Neural crest cell (in vitro differentiated cells): ENCODE results near the gene GIPR. TPM values are rescaled to one million over a fixed set of nuclear protein-coding genes. Genes with fewer than 3 reads are reported as not detected.

Experiments used
- DNase-seq: peaks from one replicate; pipeline ENCODE4 v3.0.0; 2021; ENCODE audit warnings: low read depth, mixed read lengths, low spot score
- H3K27ac Mint-ChIP-seq: one replicate; pipeline ENCODE4 v1.8.0; 2021; ENCODE audit warnings: mild to moderate bottlenecking, mixed read lengths; ENCODE audit not compliant: unreplicated experiment
- H3K27me3 Mint-ChIP-seq: 2 replicates; pipeline ENCODE4 v1.8.0; 2021; ENCODE audit warnings: low read depth, mild to moderate bottlenecking, mixed read lengths
- H3K36me3 Mint-ChIP-seq: 2 replicates; pipeline ENCODE4 v1.8.0; 2021; ENCODE audit warnings: low read depth, mild to moderate bottlenecking, mixed read lengths
- H3K4me1 Mint-ChIP-seq: 2 replicates; pipeline ENCODE4 v1.8.0; 2021; ENCODE audit warnings: mixed read lengths
- H3K4me3 Mint-ChIP-seq: one replicate; pipeline ENCODE4 v1.8.0; 2021; ENCODE audit warnings: mild to moderate bottlenecking, mixed read lengths
- H3K9me3 Mint-ChIP-seq: 2 replicates; pipeline ENCODE4 v1.8.0; 2021; ENCODE audit warnings: mixed read lengths
- CTCF ChIP-seq: fragments of 200-600 bp; sonication (generic); conservative IDR thresholded peaks from 2 replicates; pipeline ENCODE4 v1.5.0; 2021; ENCODE audit warnings: antibody characterized with exemption, mild to moderate bottlenecking
- total RNA-seq: library from RNA; stranded (reverse); gene quantifications from 2 replicates; pipeline ENCODE4 v1.2.1, GENCODE V29; 2021

Gene GIPR
- total RNA-seq, 1 donor from 2014 or later, result 0.96 TPM

- Mint-ChIP-seq H3K4me3 (no peak overlapping the region), H3K27me3 (no peaks in the 10 kb centered on the region), H3K36me3 (no peaks in the 10 kb centered on the region), H3K4me1 (peaks cover 2% of the 10 kb centered on the region), H3K27ac (peak overlapping the region; percentile 50), H3K9me3 (no peaks in the 10 kb centered on the region)
- no peak for DNase-seq
- TF ChIP-seq CTCF, result no peak
Measured at GRCh38 chr19:45653634-45654033, 14.4 kb upstream of the GIPR start.

- H3K27ac Mint-ChIP-seq, result no peak overlapping the region
- H3K27me3 Mint-ChIP-seq, result peaks cover 5% of the 10 kb centered on the region
- H3K9me3 Mint-ChIP-seq, result no peaks in the 10 kb centered on the region
- H3K4me3 Mint-ChIP-seq, result no peak overlapping the region
- H3K4me1 Mint-ChIP-seq, result peaks cover 6% of the 10 kb centered on the region
- TF ChIP-seq CTCF, result no peak
- no peak for DNase-seq
- no peaks in the 10 kb centered on the region for H3K36me3 Mint-ChIP-seq
Measured at GRCh38 chr19:45655073-45655472, 12.9 kb upstream of the GIPR start.

- TF ChIP-seq CTCF, result no peak
- Mint-ChIP-seq H3K4me1 (peaks cover 6% of the 10 kb centered on the region), H3K36me3 (no peaks in the 10 kb centered on the region), H3K4me3 (no peak overlapping the region), H3K27me3 (peaks cover 11% of the 10 kb centered on the region), H3K9me3 (no peaks in the 10 kb centered on the region), H3K27ac (no peak overlapping the region)
- DNase-seq, result no peak
Measured at GRCh38 chr19:45657520-45658167, 10.4 kb upstream of the GIPR start.

- no peaks in the 10 kb centered on the region for H3K9me3 Mint-ChIP-seq
- H3K4me3 Mint-ChIP-seq, result no peak overlapping the region
- no peak for TF ChIP-seq CTCF
- peaks cover 11% of the 10 kb centered on the region for H3K27me3 Mint-ChIP-seq
- H3K27ac Mint-ChIP-seq, result no peak overlapping the region
- H3K4me1 Mint-ChIP-seq, result peaks cover 6% of the 10 kb centered on the region
- no peaks in the 10 kb centered on the region for H3K36me3 Mint-ChIP-seq
- no peak for DNase-seq
Measured at GRCh38 chr19:45659096-45659729, 8.8 kb upstream of the GIPR start.

GRCh38 chr19:45660636-45661035 is 7.4 kb upstream of the GIPR start:
- Mint-ChIP-seq H3K27me3 (peaks cover 17% of the 10 kb centered on the region), H3K27ac (no peak overlapping the region), H3K4me1 (peaks cover 11% of the 10 kb centered on the region), H3K4me3 (no peak overlapping the region), H3K36me3 (no peaks in the 10 kb centered on the region), H3K9me3 (no peaks in the 10 kb centered on the region)
- DNase-seq, result no peak
- no peak for TF ChIP-seq CTCF
